NCI-H1694 treated with DMSO at 0.1 percent for 48 hours (cell line): Measurements from ENCODE around the gene CTPS2.
A peak's percentile ranks its signal among the peaks of the same experiment; 100 is the strongest.
"Not testable (repeated sequence)": the region's sequence is repeated elsewhere in the genome, so short reads cannot be mapped to it uniquely, and the experiment has no call there.

Experiments used
- DNase-seq: peaks from one replicate; lab custom pipeline; 2025; lab: John Stamatoyannopoulos, UW

Gene CTPS2, protein sequence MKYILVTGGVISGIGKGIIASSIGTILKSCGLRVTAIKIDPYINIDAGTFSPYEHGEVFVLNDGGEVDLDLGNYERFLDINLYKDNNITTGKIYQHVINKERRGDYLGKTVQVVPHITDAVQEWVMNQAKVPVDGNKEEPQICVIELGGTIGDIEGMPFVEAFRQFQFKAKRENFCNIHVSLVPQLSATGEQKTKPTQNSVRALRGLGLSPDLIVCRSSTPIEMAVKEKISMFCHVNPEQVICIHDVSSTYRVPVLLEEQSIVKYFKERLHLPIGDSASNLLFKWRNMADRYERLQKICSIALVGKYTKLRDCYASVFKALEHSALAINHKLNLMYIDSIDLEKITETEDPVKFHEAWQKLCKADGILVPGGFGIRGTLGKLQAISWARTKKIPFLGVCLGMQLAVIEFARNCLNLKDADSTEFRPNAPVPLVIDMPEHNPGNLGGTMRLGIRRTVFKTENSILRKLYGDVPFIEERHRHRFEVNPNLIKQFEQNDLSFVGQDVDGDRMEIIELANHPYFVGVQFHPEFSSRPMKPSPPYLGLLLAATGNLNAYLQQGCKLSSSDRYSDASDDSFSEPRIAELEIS

GRCh38 chrX:16712548-16713155, at the start of gene CTPS2:
Gene CTPS2, minus strand, starts transcription at chrX:16712669. Its CDS starts 9,767 bp downstream, at chrX:16702902.
- DNase-seq: no peak

DNA sequence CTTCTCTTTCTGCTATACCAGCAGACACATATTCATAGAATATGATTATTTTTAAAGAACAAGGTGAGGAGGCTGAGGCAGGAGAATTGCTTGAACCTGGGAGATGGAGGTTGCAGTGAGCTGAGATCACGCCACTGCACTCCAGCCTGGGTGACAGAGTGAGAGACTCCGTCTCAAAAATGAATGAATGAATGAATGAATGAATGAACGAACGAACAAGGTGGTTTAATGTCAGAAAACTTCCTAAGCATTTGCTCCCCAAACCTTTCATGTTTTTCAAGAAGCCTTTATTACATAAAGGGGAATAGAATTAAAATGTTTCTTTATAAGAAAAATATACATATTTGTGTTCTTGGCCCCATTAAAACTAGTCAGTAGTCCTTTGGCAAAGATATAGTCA, 49.0 kb upstream of the CTPS2 start:
- DNase-seq: not testable (repeated sequence)

DNA sequence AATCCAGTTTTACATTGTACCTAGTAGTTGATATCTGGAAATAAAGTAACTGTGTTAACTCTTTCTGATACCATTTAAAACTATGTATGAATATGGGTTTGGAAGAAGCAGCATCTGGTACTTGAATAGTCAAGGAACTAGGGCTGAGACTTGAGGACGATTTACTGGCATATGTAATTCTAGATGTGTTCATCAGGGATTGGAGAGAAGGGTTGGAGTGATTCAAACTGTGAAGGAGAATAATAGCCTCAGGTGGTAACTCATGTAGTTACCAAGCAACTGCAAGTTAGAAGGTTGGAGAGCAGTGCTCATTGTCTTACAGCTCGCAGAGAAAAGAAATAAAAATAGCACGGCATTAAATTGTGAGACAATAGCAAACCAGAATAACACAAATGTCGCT, 44.3 kb upstream of the CTPS2 start:
- DNase-seq: no peak

DNA sequence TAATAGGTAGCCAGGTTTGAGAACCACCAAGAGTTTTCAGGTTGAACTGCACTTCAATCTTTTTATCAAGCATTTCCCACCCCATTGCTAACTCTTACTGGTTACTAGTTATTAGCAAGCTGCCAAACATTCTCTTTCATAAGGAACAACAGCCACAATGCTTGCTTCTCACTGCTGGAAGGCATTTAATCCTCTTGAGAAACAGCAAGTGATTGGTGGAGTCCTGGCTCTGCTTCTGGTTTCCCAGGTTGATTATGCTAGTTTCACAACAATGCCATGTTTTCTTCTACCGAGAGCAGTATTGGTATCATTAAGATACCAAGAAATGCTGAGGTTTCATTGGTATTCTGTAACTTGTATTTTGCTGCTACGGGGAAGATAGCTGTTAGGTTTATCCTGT, 41.5 kb upstream of the CTPS2 start:
- DNase-seq: no peak

DNA sequence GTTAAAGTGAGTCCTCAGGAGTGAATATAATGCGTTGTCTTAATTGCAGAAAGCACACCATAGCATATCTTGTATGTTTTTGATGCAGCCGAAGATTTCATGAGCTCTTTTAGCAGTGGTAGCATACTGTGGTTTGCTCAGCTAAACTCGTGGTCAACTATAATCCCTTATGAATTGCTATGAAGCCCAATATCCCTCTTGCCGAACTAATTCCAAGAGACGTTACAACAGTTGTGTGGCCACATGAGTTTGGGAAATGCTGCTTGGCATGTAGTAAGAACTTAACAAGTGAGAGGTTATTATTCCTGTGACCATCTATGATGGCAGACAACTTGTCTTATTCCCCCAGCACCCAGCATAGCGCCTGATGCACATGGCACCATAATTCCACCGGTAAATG, 37.7 kb upstream of the CTPS2 start:
- no peak for DNase-seq

DNA sequence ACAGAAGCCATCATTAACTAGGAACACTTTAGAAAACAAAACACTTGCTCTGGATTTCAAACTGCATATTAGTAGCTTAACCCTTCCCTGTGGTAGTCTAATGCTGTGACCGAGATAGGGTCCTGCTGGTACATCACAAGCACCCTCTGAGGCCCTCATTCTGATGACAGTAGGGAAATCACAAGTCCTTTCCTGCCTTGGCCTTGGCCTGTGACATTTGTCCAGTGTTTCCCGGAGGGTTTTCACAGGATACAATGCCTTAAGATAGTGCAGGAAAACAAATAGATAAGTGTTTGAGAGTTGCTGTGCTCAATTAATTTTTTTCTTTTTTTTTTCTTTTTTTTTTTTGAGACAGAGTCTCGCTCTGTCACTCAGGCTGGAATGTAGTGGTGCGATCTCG, 36.0 kb upstream of the CTPS2 start:
- no peak for DNase-seq

- DNase-seq: no peak
These were observed 33.2 kb upstream of the CTPS2 start for GRCh38 chrX:16745659-16746058.

GRCh38 chrX:16745102-16745501, 32.6 kb upstream of the CTPS2 start:
- DNase-seq: no peak

DNA sequence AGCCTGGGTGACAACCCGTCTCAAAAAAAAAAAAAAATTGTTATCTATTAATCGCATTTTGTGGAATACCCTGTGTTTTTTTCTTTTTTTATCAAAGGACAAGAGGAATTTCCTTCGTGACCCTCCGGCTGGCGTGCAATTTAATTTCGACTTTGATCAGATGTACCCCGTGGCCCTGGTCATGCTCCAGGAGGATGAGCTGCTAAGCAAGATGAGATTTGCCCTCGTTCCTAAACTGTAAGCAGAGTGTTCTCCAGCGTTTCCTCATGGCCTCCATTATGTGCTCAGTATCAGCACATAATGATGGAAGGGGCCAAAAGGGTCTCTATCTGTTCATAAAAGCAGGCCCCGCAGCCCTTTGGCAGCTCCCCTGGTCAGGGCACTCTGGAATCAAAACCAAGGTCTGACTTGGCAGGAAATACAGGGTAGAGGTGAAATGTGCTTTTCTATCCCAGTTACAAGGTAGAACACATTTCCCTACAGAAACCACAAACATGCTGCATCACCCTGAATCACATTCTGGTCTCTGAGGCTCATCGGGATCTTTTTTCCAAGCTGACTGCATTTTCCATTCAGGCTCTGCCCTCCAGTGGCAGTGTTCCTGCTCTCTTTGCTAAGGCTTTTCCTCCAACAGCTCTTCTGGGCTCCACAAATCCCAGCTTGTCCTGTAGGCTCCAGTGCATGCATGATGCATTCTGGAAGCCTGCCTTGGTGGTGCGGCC, 31.3 kb upstream of the CTPS2 start:
- DNase-seq: no peak

DNA sequence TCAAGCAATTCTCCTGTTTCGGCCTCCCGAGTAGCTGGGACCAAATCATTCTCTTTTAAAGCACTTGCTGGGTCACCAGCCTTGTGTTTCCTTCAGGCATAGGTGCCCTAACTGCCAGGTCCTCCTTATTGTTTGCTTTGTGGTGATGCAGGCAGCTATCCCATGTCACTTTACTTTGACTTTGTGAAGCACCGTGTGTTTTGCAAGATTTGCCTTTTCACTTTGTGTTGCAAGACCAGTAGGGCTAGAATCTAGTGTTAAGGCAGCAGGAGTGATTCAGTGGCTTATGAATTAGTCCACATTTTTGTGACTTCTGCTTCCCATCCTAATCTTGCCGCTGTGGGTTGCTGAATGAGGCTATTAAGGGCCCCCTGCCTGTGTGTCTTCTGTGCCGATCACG, 27.1 kb upstream of the CTPS2 start:
- no peak for DNase-seq

- DNase-seq: no peak
These were observed 24.6 kb upstream of the CTPS2 start for GRCh38 chrX:16737024-16737423.

DNA sequence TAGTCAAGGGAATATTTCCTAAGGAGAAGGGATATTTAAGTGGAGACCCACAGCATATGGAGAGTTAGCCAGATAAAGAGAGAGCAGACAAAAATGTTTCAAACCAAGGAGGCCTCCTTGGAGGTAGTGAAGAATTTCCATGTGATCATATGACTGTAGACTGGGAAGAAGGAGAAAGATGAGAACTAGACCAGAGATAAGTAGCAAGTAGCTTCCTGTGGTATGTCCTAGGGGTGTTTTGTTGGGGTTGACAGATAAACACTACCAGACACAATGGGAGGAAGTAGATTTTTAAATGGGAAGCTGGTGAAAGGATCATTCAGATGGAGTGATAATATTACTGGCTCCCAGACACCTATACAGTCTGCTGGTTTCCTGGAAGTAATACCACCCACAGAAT, 20.5 kb upstream of the CTPS2 start:
- DNase-seq: no peak

GRCh38 chrX:16730450-16730849, 18.0 kb upstream of the CTPS2 start:
- DNase-seq: no peak

DNA sequence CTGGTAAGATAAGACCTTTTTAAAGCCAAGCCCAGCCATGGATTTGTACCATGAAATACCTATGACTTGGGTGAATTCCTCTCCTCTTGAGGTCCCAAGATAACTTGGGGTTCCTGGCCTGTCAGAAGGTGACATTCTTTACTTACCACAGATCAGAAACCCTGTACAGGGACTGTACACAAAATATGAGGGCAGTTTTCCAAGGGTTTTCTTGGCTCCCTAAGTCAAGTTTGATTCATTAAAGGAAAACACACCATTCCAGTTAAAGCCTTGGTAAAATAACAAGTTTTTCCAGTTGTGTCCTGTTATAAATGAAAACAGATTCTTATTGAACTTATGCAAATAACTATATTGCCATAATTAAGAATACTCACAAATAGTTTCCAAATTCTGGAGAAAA, 15.2 kb upstream of the CTPS2 start:
- DNase-seq: no peak

DNA sequence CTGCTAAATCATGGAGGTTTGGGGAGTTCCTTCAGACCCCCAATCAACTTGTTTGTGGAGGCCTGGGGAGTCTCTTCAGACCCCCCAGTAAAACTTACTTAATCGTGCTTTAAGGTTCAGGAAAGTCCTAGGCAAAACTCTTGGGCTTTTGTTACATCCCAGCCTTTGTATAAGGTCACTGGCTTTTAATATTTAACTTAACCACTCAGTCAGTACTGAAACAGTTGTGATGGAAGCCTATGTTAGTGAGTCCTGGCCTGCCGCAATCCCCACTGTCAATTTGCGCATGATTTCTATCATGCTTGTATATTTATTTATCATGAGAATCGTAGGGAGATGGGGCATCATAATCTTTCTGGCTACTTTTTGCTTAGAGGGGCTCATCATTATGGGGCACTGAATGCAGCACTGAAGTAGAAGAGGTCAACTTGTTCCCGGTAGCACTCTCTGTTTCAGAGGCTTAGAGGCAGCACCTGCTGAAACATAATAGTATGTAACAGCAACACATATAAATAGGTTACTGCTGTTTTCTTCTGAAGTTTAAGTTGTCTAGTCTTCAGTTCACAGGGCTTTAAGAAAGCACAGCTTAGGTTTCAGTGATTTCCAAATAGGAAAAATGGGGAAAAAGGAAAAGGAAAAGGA, 14.0 kb upstream of the CTPS2 start:
- DNase-seq: not testable (repeated sequence)

DNA sequence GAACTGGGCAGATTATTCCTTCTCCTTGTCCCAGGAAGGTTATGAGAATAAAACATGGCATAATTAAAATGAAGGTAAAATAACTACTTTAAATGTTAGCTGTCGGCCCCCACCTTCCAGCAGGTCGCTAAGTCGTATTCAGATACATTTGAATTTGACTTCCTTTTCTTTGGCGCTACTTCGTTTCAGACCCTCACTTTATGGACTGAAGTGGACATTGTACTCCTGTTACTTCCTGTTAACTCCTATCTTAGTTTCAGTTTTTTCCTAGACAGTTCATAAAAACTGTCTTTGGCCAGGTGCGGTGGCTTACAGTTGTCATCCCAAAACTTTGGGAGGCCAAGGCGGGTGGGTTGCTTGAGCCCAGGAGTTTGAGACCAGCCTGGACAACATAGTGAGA, 12.6 kb upstream of the CTPS2 start:
- no peak for DNase-seq

DNA sequence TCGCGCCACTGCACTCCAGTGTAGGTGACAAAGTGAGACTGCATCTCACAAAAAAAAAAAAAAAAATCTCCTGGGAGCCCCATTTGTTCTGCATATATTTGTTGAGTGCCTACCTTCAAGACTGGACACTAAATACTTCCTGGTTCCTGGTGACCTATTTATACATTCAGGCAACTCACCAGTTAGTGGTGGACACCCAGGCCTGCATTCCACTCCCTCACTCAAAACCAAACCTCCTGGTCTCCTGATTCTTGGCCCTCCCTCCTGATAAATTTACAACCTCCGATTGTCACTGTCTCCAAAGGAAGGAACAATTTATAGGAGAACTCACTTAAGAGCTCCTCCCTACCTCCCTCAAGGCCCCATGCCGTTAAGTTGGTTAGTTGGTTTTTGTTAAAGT, 10.0 kb upstream of the CTPS2 start:
- no peak for DNase-seq

- DNase-seq: peak; percentile 80
These were observed 7.0 kb upstream of the CTPS2 start, which contains the start of gene SYAP1 for GRCh38 chrX:16719334-16720084. Gene SYAP1, plus strand, starts transcription at chrX:16719612. Its CDS starts 113 bp downstream, at chrX:16719725.

DNA sequence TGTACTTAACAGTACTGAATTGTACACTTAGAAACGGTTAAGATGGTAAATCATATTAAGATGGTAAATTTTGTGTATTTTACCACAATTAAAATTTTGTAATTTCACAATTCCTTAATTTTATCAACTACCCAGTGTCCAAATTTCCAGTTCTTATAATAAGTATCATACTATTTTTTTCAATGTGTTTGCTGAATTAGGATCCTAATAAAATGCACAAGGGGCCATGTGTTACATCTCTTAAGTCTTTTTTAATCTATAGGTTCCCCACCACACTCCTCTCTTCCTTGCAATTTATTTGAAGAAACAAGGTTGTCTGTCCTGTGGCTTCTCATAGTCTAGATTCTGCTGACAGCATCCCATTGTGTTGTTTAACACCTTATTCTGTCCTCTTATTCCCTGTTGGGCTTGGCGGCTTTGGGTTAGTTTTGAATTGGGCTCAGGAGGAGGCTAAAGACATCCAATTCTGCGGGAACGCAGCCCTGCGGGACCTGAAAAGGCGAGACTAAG, 6.4 kb upstream of the CTPS2 start:
- no peak for DNase-seq

GRCh38 chrX:16716451-16716850, 4.0 kb upstream of the CTPS2 start:
- not testable (repeated sequence) for DNase-seq

GRCh38 chrX:16715638-16716037, 3.2 kb upstream of the CTPS2 start:
- DNase-seq: not testable (repeated sequence)
